Upper lobe of left lung (tissue), 6 donors: ENCODE data around the gene RPL3. TPM values are rescaled to one million over a fixed set of nuclear protein-coding genes. Genes with fewer than 3 reads are reported as not detected.

Source experiments
- ATAC-seq, 2 donors: fragments of 200-7000 bp; cut with Tn5 transposase; one replicate each; pipeline ENCODE4 v1.9.1; 2022; ENCODE audit warnings: mild to moderate bottlenecking in 2 of 2, moderate library complexity in 2 of 2; ENCODE audit not compliant: low FRiP score in 2 of 2
- DNase-seq, 2 donors: peaks; one replicate each; pipeline ENCODE4 v3.0.0-alpha.2; 2019 to 2020
- H3K27ac ChIP-seq, 4 donors: fragments of 200-600 bp; sonication (generic); one replicate each; pipeline ENCODE4 v1.5.1; 2016 to 2019
- H3K27me3 ChIP-seq, 4 donors: fragments of 200-600 bp; sonication (generic); one replicate each; pipeline ENCODE4 v1.5.1; 2017 to 2019
- H3K36me3 ChIP-seq, 4 donors: fragments of 200-600 bp; sonication (generic); one replicate each; pipeline ENCODE4 v1.5.1; 2016 to 2019
- H3K4me1 ChIP-seq, 4 donors: fragments of 200-600 bp; sonication (generic); one replicate each; pipeline ENCODE4 v1.5.1; 2018 to 2019
- H3K4me3 ChIP-seq, 4 donors: fragments of 200-600 bp; sonication (generic); one replicate each; pipeline ENCODE4 v1.5.1; 2017 to 2019; ENCODE audit warnings: mild to moderate bottlenecking in 2 of 4, moderate library complexity in 1 of 4
- H3K9me3 ChIP-seq, 4 donors: fragments of 200-600 bp; sonication (generic); one replicate each; pipeline ENCODE4 v1.5.1; 2018 to 2019
- CTCF ChIP-seq, 6 experiments: fragments of 450-650 bp in 4 of 6; fragments of 200-600 bp in 2 of 6; sonication (generic) in 2 of 6; IDR thresholded peaks; one replicate each; pipeline ENCODE4 v1.5.1; 2016 to 2019; ENCODE audit warnings: antibody characterized with exemption in 6 of 6
- EP300 ChIP-seq, 4 donors: sonication (generic); formaldehyde crosslinking; IDR thresholded peaks; one replicate each; pipeline ENCODE4 v1.5.1; 2017; ENCODE audit warnings: antibody characterized with exemption in 4 of 4, control low read depth in 2 of 4
- POLR2A ChIP-seq, 4 donors: fragments of 450-650 bp; IDR thresholded peaks; one replicate each; pipeline ENCODE4 v1.5.1; 2016 to 2017; ENCODE audit warnings: antibody characterized with exemption in 4 of 4, mild to moderate bottlenecking in 2 of 4
- POLR2AphosphoS5 ChIP-seq, 2 donors: sonication (generic); formaldehyde crosslinking; IDR thresholded peaks; one replicate each; pipeline ENCODE4 v1.5.1; 2017; ENCODE audit warnings: antibody characterized with exemption in 2 of 2
- WGBS, 2 donors: methylation state at CpG; one replicate each; pipeline ENCODE4 v1.1.5; 2017 to 2018; 5-methylcytosine and 5-hydroxymethylcytosine counted together
- total RNA-seq, 6 donors: library from RNA; depleted of rRNA in 4 of 6; stranded (reverse); fragments of >200 nt in 4 of 6; gene quantifications; one replicate each; pipeline versions ENCODE4 v1.1.0 to v1.2.1, GENCODE V29; 2016 to 2021
- donor health status: DM: no; HTN: no; CAD: no; lungs with moderate emphysema.
- donor health status: DM: no; HTN: yes; CAD: no; lungs with severe emphysema.

RPL3 gene
- total RNA-seq, 6 donors from 2014 or later, result 1,194 to 1,833 (median 1,624) TPM

DNA sequence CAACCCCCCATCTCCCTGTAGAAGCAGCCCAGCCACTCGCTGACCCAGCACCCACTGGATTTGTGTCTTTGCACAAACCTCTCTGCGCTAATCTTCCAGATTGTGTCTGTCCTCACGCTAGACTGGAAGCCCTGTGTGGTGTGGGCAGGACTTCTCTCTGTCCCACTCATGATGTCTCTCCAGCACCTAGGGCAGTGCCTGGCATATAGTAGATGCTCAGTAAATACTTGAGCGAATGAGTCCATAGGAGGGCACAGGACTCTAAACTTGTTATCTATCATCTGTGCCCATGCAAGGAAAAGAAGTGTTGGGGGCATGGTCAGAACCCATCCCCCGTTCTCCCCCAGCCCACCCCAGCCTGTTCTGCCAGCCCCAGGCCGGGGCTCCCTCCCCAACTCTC is 22.9 kb downstream of the RPL3 start:
- H3K36me3 ChIP-seq, result no peaks in the 10 kb centered on the region
- H3K27ac ChIP-seq, result no peak overlapping the region
- H3K4me1 ChIP-seq, result peaks cover 50 to 62% (median 52%) of the 10 kb centered on the region in 4 donors
- no peaks in the 10 kb centered on the region for H3K9me3 ChIP-seq
- 77 to 81% methylated on average over 5 to 6 of the region's 6 CpGs for WGBS, 2 donors
- H3K27me3 ChIP-seq, result no peaks in the 10 kb centered on the region
- no peak for ATAC-seq
- H3K4me3 ChIP-seq, result no peak overlapping the region
- no peak for DNase-seq
- no peak for TF ChIP-seq POLR2A (IDR thresholded peaks at IDR 0.05)
- TF ChIP-seq EP300 (IDR thresholded peaks at IDR 0.05), result no peak
- no peak for TF ChIP-seq POLR2AphosphoS5 (IDR thresholded peaks at IDR 0.05)
- no peak for TF ChIP-seq CTCF (IDR thresholded peaks at IDR 0.05)

DNA sequence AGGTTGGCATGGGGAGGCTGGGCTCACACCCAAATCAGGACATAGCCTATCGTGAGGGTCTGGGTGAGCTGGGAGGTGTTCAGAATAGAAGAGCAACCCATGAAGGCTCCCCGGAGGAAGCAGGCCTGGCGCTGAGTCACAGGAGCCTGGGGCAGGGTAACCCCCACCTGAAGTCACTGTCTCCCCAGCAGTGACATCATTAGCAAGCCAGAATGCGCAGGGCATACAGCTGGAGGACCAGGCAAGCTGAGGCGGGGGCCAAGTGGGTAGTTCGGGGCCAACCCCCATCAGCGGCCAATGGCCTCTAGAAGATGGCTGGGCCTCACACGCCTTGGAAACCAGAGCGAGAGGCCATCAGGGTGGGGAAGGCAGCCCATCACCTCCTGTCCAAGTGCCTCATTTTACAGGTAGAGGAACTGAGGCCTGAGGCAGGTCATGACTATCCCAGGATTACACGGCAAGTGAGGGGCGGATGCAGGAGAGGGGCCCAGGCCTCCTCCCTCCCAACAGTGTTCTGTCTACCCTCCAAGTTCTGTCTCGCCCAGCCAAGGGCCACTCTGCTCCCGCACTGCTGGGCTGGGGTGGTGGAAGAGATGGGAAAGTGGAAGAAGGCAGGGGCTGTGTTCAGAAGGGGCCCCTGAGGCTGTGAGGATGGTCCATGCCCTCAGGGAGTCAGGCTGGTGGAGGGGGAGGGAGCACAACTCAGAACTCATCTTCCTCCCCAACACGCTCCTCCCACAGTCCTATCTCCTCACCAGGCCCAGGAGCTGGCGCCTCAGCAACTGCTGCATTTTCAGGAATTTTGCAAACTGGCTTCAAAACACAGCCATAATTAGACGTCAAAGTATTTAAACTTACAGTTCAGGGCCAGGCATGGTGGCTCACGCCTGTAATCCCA is 24.6 kb downstream of the RPL3 start:
- peaks cover 49 to 57% (median 51%) of the 10 kb centered on the region in 4 donors for H3K4me1 ChIP-seq
- H3K9me3 ChIP-seq, result no peaks in the 10 kb centered on the region
- TF ChIP-seq EP300 (IDR thresholded peaks at IDR 0.05) (no peak), CTCF (IDR thresholded peaks at IDR 0.05) (no peak)
- no peak overlapping the region for H3K27ac ChIP-seq
- DNase-seq, result no peak
- no peak overlapping the region for H3K4me3 ChIP-seq
- no peaks in the 10 kb centered on the region for H3K36me3 ChIP-seq
- no peaks in the 10 kb centered on the region for H3K27me3 ChIP-seq
- ATAC-seq, result no peak
- WGBS, 2 donors, result 91 to 96% methylated on average over 13 to 17 of the region's 17 CpGs

DNA sequence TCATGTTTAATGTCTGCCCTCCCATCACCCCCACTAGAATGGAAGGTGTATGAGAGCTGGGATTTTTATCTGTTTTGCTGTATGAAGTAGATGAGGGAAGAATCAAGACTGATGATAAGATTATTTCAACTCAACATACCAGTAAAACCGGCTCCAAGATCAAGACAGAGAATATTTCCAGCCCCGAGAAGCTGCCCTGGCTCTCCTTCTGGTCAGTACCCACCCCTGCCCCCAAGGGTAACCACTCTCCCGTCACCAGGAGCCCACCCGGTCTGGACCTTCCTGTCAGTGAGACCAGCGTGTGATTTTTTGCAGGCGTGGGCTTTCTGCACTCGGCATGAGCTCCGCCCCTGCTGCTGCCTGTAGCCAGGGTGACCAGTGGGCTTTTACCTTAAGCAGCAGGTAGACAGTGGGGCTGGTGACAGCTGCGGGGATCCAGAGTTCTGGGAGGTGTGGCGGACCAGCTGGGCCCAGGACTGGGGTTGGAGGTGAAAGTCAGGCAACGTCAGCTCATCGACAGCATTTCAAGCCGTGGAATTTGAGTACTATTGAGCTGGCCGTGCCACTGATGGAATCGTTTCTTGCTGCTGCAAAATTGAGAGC is 25.6 kb downstream of the RPL3 start:
- ATAC-seq (no peak), DNase-seq (no peak)
- Histone ChIP-seq H3K36me3 (no peaks in the 10 kb centered on the region), H3K9me3 (no peaks in the 10 kb centered on the region), H3K27ac (no peak overlapping the region), H3K27me3 (no peaks in the 10 kb centered on the region), H3K4me3 (no peak overlapping the region), H3K4me1 (peaks cover 39 to 50% (median 44%) of the 10 kb centered on the region in 4 donors)
- no peak for TF ChIP-seq CTCF (IDR thresholded peaks at IDR 0.05)
- TF ChIP-seq POLR2A (IDR thresholded peaks at IDR 0.05), result no peak
- TF ChIP-seq EP300 (IDR thresholded peaks at IDR 0.05), result no peak
- TF ChIP-seq POLR2AphosphoS5 (IDR thresholded peaks at IDR 0.05), result no peak
- WGBS, 2 donors, result 78 to 85% methylated on average over 13 to 15 of the region's 15 CpGs

- no peaks in the 10 kb centered on the region for H3K27me3 ChIP-seq
- no peaks in the 10 kb centered on the region for H3K36me3 ChIP-seq
- H3K27ac ChIP-seq, result peak overlapping the region; percentile 15 to 85 (median 78)
- DNase-seq (peak; percentile 89 to 92), ATAC-seq (peak; percentile 91 to 94)
- no peak overlapping the region for H3K4me3 ChIP-seq
- TF ChIP-seq POLR2AphosphoS5 (IDR thresholded peaks at IDR 0.05), result peak; percentile 76 to 79
- peak in 1 of 4 donors; percentile 76 for TF ChIP-seq POLR2A (IDR thresholded peaks at IDR 0.05)
- no peak for TF ChIP-seq EP300 (IDR thresholded peaks at IDR 0.05)
- peaks cover 33 to 37% (median 33%) of the 10 kb centered on the region in 4 donors for H3K4me1 ChIP-seq
- WGBS, 2 donors, result 18 to 41% methylated on average over 9 to 12 of the region's 12 CpGs
- H3K9me3 ChIP-seq, result no peaks in the 10 kb centered on the region
Observed at GRCh38 chr22:39292561-39293074, 26.8 kb downstream of the RPL3 start.

- peak in 1 of 2 donors; percentile 87 for DNase-seq
- no peak for ATAC-seq
- TF ChIP-seq POLR2AphosphoS5 (IDR thresholded peaks at IDR 0.05) (no peak), POLR2A (IDR thresholded peaks at IDR 0.05) (no peak), CTCF (IDR thresholded peaks at IDR 0.05) (no peak), EP300 (IDR thresholded peaks at IDR 0.05) (no peak)
- Histone ChIP-seq H3K4me1 (peaks cover 27 to 32% (median 28%) of the 10 kb centered on the region in 4 donors), H3K27ac (peak overlapping the region; percentile 15 to 85 (median 78)), H3K9me3 (no peaks in the 10 kb centered on the region), H3K36me3 (no peaks in the 10 kb centered on the region), H3K4me3 (no peak overlapping the region), H3K27me3 (no peaks in the 10 kb centered on the region)
- WGBS, 2 donors, result 51 to 60% methylated on average over 13 to 18 of the region's 19 CpGs
Observed at GRCh38 chr22:39292031-39292462, 27.4 kb downstream of the RPL3 start.
